ENCODE measurements around the gene RNF146. TPM values are rescaled to one million over a fixed set of nuclear protein-coding genes. Genes with fewer than 3 reads are reported as not detected.

The RNF146 gene
- total and polyA plus RNA-seq, 2 experiments from 2014 or later, result 24.2 to 43.7 TPM

DNA sequence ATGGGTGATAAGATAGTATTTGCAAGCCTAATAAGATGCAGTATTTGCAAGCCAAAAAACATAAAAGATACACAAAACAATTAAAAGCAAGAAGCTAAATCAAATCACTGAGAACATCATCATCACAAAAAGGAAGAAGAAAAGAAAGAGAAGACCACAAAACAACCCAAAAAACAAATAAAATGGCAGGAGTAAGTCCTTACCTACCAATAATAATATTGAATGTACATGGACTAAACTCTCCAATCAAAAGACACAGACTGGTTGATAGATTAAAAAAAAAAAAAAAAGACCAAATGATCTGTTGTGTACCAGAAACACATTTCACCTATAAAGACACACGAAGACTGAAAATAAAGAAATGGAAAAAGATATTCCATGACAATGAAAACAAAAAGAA, 39.1 kb downstream of the RNF146 start (continued):
- TF ChIP-seq, protein P1, sequence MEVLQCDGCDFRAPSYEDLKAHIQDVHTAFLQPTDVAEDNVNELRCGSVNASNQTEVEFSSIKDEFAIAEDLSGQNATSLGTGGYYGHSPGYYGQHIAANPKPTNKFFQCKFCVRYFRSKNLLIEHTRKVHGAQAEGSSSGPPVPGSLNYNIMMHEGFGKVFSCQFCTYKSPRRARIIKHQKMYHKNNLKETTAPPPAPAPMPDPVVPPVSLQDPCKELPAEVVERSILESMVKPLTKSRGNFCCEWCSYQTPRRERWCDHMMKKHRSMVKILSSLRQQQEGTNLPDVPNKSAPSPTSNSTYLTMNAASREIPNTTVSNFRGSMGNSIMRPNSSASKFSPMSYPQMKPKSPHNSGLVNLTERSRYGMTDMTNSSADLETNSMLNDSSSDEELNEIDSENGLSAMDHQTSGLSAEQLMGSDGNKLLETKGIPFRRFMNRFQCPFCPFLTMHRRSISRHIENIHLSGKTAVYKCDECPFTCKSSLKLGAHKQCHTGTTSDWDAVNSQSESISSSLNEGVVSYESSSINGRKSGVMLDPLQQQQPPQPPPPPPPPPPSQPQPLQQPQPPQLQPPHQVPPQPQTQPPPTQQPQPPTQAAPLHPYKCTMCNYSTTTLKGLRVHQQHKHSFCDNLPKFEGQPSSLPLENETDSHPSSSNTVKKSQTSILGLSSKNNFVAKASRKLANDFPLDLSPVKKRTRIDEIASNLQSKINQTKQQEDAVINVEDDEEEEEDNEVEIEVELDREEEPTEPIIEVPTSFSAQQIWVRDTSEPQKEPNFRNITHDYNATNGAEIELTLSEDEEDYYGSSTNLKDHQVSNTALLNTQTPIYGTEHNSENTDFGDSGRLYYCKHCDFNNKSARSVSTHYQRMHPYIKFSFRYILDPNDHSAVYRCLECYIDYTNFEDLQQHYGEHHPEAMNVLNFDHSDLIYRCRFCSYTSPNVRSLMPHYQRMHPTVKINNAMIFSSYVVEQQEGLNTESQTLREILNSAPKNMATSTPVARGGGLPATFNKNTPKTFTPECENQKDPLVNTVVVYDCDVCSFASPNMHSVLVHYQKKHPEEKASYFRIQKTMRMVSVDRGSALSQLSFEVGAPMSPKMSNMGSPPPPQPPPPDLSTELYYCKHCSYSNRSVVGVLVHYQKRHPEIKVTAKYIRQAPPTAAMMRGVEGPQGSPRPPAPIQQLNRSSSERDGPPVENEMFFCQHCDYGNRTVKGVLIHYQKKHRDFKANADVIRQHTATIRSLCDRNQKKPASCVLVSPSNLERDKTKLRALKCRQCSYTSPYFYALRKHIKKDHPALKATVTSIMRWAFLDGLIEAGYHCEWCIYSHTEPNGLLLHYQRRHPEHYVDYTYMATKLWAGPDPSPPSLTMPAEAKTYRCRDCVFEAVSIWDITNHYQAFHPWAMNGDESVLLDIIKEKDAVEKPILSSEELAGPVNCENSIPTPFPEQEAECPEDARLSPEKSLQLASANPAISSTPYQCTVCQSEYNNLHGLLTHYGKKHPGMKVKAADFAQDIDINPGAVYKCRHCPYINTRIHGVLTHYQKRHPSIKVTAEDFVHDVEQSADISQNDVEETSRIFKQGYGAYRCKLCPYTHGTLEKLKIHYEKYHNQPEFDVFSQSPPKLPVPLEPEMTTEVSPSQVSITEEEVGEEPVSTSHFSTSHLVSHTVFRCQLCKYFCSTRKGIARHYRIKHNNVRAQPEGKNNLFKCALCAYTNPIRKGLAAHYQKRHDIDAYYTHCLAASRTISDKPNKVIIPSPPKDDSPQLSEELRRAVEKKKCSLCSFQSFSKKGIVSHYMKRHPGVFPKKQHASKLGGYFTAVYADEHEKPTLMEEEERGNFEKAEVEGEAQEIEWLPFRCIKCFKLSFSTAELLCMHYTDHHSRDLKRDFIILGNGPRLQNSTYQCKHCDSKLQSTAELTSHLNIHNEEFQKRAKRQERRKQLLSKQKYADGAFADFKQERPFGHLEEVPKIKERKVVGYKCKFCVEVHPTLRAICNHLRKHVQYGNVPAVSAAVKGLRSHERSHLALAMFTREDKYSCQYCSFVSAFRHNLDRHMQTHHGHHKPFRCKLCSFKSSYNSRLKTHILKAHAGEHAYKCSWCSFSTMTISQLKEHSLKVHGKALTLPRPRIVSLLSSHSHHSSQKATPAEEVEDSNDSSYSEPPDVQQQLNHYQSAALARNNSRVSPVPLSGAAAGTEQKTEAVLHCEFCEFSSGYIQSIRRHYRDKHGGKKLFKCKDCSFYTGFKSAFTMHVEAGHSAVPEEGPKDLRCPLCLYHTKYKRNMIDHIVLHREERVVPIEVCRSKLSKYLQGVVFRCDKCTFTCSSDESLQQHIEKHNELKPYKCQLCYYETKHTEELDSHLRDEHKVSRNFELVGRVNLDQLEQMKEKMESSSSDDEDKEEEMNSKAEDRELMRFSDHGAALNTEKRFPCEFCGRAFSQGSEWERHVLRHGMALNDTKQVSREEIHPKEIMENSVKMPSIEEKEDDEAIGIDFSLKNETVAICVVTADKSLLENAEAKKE (CRISPR knock-in tag; IDR thresholded peaks at IDR 0.05), result no peak

DNA sequence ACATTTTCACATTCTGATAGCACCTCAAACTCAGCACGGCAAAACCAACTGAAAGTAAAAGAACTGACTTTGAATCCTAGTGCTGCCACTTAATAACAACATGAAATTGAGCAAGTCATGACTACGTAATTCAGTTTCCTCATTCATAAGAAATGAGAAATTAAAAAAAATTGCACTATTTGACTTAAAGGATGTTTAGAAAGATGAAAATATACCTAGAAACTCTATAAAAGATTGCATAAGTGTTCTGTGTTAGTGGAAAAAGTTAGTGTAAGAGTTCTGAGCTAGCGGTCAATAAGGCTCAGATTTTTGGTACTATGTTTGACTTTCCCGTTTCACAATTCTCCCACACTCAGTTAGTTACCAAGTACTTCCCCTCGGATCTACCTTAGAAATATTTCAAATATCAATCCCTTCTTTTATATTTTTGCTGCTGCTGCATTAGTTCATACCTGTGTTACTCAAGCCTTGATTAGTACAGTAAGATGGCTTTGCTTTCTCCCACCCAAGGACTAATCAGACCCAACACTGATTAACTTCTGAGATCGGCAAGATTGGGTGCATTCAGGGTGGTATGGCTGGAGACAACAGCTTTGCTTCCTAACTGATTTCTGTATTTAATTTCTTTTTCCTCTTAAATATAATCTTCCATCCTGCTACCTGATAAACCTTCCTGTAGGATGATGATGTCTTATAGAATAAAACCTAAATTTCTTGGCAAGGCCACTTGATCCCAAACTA, 50.9 kb downstream of the RNF146 start:
- peaks cover 9% of the 10 kb centered on the region; the same call in 2 of the 3 replicates for H3K36me3 Mint-ChIP-seq (ENCODE audit: low read depth)
- TF ChIP-seq ZNF331 (CRISPR knock-in tag; IDR thresholded peaks at IDR 0.05; ENCODE audit: low read depth) (no peak), JUNB (IDR thresholded peaks at IDR 0.05; ENCODE audit: unreplicated experiment) (no peak), EZH2phosphoT487 (IDR thresholded peaks at IDR 0.05; ENCODE audit: unreplicated experiment) (no peak)
- TF ChIP-seq, protein P2, sequence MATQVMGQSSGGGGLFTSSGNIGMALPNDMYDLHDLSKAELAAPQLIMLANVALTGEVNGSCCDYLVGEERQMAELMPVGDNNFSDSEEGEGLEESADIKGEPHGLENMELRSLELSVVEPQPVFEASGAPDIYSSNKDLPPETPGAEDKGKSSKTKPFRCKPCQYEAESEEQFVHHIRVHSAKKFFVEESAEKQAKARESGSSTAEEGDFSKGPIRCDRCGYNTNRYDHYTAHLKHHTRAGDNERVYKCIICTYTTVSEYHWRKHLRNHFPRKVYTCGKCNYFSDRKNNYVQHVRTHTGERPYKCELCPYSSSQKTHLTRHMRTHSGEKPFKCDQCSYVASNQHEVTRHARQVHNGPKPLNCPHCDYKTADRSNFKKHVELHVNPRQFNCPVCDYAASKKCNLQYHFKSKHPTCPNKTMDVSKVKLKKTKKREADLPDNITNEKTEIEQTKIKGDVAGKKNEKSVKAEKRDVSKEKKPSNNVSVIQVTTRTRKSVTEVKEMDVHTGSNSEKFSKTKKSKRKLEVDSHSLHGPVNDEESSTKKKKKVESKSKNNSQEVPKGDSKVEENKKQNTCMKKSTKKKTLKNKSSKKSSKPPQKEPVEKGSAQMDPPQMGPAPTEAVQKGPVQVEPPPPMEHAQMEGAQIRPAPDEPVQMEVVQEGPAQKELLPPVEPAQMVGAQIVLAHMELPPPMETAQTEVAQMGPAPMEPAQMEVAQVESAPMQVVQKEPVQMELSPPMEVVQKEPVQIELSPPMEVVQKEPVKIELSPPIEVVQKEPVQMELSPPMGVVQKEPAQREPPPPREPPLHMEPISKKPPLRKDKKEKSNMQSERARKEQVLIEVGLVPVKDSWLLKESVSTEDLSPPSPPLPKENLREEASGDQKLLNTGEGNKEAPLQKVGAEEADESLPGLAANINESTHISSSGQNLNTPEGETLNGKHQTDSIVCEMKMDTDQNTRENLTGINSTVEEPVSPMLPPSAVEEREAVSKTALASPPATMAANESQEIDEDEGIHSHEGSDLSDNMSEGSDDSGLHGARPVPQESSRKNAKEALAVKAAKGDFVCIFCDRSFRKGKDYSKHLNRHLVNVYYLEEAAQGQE (IDR thresholded peaks at IDR 0.05; ENCODE audit: unreplicated experiment), result no peak

More for the DNA sequence above, 50.9 kb downstream of the RNF146 start:
- Histone ChIP-seq H3F3A (replicated peaks; ENCODE audit: low read depth) (no peaks in the 10 kb centered on the region), H3K36me3 (ENCODE audit: insufficient read depth) (peaks cover 16% of the 10 kb centered on the region; the same call in 1 of the 2 replicates), H3K27ac (ENCODE audit: low read depth) (no peak overlapping the region), H3K4me2 (no peak overlapping the region), H3K27me3 (ENCODE audit: insufficient read depth) (no peaks in the 10 kb centered on the region), H4K20me1 (replicated peaks; ENCODE audit: insufficient read depth) (0 out of 2 replicates have a peak, but pooled peaks cover 3% of the 10 kb centered on the region), H3K4me1 (ENCODE audit: insufficient read depth) (no peaks in the 10 kb centered on the region), H2AFZ (no peak overlapping the region), H3K79me2 (replicated peaks; ENCODE audit: insufficient read depth) (no peaks in the 10 kb centered on the region; the same call in 1 of the 2 replicates), H3K9me2 (ENCODE audit: insufficient read depth) (no peaks in the 10 kb centered on the region), H3K4me3 (no peak overlapping the region)
- Mint-ChIP-seq H3K9me3 (no peaks in the 10 kb centered on the region), H3K4me1 (no peaks in the 10 kb centered on the region), H3K4me3 (no peak overlapping the region), H3K27ac (no peak overlapping the region), H3K27me3 (ENCODE audit: insufficient read depth, low read depth, poor library complexity) (no peaks in the 10 kb centered on the region)
- DNase-seq (ENCODE audit: low spot score) (no peak), ATAC-seq (no peak)
